GM13977 (cell line): ENCODE results near the gene MEI1.

Source experiments
- DNase-seq: peaks from one replicate; pipeline ENCODE4 v3.0.0; 2012; ENCODE audit warnings: low spot score
- in situ Hi-C: fragments of 300-500 bp; cut with MboI; formaldehyde crosslinking; loops from one replicate; pipeline ENCODE4 v1.12.0; 2022; ENCODE audit warnings: low sequenced_read_pairs, low pct_unique_long_range_greater_than_20kb, mixed read lengths, inconsistent platforms; ENCODE audit not compliant: unreplicated experiment
- TF ChIP-seq, protein P1 (sequence below): IDR thresholded peaks from 2 replicates; pipeline ENCODE4 v1.5.1; 2012; ENCODE audit warnings: mild to moderate bottlenecking, control low read depth; ENCODE audit not compliant: insufficient read depth; ENCODE audit errors: extremely low read depth, missing control alignments

MEI1 gene, protein sequence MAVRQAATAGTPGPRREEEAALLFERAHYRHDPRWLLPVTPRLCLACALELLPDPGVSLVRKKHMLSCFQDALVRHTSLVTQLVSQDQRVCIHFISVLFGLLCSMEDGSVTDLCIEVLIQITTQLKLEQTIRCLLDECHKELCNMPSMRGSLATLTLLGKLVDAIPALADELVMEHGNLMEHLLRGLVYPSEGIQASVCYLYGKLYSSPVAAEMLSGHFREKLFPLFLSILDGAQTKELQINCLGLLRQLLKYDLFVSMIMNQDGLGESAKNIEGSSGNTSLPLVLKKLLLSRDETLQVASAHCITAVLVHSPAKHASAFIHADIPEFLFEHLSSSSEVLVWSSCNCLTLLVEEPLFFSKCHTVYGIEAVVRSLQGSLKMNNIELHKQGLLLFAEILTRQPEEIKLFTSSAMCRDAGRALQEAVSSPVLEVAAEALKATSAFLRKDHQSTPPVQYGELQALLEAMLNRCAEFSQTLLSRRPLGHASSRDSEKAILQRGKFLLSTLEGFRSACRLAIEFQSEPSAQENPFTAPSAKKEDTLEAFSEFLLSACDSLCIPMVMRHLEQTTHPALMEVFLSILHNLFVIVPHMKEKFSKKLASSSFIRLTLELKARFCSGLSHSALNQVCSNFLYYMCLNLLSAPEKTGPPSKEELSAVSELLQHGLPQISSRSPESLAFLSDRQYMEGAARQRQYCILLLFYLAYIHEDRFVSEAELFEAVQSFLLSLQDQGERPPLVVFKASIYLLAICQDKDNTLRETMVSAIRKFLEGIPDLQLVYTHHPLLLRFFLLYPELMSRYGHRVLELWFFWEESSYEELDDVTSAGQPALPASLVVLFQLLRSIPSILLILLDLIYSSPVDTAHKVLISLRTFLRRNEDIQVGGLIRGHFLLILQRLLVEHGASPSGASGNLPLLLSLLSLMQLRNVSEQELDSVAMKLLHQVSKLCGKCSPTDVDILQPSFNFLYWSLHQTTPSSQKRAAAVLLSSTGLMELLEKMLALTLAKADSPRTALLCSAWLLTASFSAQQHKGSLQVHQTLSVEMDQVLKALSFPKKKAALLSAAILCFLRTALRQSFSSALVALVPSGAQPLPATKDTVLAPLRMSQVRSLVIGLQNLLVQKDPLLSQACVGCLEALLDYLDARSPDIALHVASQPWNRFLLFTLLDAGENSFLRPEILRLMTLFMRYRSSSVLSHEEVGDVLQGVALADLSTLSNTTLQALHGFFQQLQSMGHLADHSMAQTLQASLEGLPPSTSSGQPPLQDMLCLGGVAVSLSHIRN

DNA sequence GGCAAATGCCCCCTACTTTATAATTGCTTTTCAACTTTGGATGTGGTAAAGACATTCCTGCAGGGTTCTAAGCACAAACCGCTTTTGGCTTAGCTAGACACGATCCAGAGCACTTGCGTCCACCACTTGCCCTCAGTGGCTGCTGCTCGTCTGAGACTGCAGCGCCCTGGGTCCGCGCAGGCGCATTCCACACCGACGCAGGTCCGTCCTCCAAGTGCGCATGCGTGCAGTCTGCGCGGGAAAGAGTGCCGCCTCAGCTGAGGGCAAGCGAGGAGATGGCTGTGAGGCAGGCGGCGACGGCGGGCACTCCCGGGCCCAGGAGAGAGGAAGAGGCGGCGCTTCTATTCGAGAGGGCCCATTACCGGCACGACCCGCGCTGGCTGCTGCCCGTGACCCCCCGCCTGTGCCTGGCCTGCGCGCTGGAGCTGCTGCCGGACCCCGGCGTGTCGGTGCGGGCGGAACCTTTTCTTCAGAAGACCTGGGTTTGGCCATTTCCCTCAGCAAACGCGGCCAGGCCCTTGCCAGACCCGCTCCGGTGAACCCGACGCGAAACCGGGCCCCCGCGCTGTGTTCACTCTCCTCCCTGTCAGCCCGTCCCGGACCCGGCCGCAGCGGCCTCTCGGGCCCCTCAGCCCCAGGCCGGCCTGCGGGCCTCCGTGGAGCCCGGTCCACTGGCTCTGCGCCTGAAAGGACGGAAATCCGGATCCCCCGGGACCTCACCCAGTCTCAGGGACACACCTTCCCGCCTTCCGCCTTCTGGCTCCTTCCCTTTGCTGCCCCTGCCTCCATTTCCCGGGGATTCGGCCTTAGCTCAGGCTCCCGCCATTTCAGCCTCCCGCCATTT lies at the start of gene MEI1:
MEI1 (plus strand) TSS at position 240 of the 844 bp plus-strand sequence; CDS start at position 276, 36 bp downstream.
- TF ChIP-seq, protein P1, sequence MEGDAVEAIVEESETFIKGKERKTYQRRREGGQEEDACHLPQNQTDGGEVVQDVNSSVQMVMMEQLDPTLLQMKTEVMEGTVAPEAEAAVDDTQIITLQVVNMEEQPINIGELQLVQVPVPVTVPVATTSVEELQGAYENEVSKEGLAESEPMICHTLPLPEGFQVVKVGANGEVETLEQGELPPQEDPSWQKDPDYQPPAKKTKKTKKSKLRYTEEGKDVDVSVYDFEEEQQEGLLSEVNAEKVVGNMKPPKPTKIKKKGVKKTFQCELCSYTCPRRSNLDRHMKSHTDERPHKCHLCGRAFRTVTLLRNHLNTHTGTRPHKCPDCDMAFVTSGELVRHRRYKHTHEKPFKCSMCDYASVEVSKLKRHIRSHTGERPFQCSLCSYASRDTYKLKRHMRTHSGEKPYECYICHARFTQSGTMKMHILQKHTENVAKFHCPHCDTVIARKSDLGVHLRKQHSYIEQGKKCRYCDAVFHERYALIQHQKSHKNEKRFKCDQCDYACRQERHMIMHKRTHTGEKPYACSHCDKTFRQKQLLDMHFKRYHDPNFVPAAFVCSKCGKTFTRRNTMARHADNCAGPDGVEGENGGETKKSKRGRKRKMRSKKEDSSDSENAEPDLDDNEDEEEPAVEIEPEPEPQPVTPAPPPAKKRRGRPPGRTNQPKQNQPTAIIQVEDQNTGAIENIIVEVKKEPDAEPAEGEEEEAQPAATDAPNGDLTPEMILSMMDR, result no peak
- peak; percentile 96 for DNase-seq
- in situ Hi-C loops, result loop anchor here (10.0 kb wide), 2 partner anchors 85 to 245 kb away; partner anchors contain the start of gene CENPM

DNA sequence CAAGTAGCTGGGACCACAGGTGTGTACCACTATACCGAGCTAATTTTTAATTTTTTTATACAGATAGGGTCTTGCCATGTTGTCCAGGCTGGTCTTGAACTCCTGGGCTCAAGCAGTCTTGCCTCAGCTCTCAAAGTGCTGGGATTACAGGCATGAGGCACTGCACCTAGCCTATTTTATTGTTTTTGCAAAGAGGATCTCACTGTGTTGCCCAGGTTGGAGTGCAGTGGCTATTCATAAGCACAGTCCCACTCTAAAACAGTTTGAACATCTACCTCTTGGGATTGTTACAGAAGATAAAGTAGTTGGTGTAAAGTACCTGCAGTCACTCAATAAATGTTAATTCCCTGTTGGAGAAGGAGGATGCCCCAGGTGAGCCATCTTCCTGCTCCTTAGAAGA lies 49.1 kb upstream of the MEI1 start:
- in situ Hi-C loops, result no loop called here
- TF ChIP-seq, protein P1, result no peak
- no peak for DNase-seq

DNA sequence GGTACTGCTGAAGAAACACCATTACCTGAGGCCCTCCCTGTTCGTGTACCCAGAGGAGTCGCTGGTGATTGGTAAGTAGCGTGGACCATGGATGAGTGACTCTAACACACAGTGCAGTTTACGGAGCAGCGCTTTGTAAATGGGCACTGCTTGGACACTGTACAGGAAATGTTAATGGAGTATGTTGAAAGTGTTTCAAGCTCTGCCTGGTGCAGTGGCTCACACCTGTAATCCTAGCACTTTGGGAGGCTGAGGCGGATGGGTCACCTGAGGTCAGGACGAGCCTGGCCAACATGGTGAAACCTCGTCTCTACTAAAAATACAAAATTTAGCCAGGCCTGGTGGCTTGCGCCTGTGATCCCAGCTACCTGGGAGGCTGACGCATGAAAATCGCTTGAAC lies 48.5 kb upstream of the MEI1 start:
- in situ Hi-C loops, result no loop called here
- TF ChIP-seq, protein P1, result no peak
- DNase-seq, result no peak

DNA sequence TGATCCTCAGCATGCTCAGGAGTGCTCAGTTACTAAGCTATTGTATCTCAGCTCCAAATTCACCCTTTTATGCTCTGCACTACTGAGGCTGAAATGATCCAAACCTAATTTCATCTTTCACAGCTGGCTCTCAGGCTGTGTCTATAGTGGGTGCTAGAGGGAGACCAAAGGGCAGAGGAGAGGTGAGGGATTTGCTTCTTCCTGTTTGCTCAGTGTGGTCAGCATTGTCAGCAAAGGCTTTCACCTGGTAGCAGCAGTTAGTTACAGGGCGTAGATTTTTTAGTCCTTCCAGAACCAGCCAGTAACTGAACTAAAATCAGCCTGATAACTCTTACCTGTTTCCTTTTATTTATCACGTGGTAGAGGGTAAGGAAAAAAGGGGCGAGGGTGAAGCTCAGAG lies 45.0 kb upstream of the MEI1 start:
- DNase-seq, result no peak
- in situ Hi-C loops, result no loop called here
- TF ChIP-seq, protein P1, result no peak

DNA sequence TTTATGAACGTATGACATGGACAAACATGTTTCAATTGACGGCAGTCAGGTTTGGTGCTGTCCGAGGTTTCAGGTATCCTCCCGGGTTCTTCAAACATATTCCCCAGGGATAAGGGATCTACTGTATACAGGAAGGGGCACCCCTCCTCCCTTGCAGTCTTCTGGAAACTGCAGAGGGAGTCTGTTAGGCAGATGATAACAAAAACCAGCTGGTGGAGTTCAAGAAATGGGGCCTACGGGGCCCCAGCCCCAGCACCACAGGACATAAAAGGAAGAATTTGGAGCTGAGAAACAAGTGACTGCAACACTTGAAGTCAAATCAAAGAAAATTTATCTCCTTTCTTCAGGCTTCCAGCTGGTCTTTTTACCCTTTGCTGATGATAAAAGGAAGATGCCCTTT lies 42.7 kb upstream of the MEI1 start:
- DNase-seq, result no peak
- in situ Hi-C loops, result no loop called here
- TF ChIP-seq, protein P1, result no peak
